ENCODE data around the gene MPV17. TPM values are rescaled to one million over a fixed set of nuclear protein-coding genes. Genes with fewer than 3 reads are reported as not detected.

Gene MPV17
- total RNA-seq, 4 donors from 2014 or later: 92.9 to 151 (median 116) TPM

GRCh38 chr2:27296481-27296880 is 26.4 kb downstream of the MPV17 start:
- 54 to 62% methylated on average over 4 of the region's 4 CpGs for whole genome bisulfite sequencing, 2 donors
- DNase-seq: no peak
- H3K9me3 ChIP-seq: no peaks in the 10 kb centered on the region
- H3K36me3 ChIP-seq: no peaks in the 10 kb centered on the region
- TF ChIP-seq POLR2A (IDR thresholded peaks at IDR 0.05): no peak
- no peak for TF ChIP-seq CTCF (IDR thresholded peaks at IDR 0.05)
- no peak overlapping the region for H3K4me3 ChIP-seq (replicated peaks in 1 of 3)
- intact Hi-C loops (cut with DNase I): loop anchor here (5.0 kb wide), 1 partner anchor 39 kb away; no protein-coding TSS in a partner anchor
- H3K27ac ChIP-seq: no peak overlapping the region
- no peaks in the 10 kb centered on the region for H3K27me3 ChIP-seq
- H3K4me1 ChIP-seq: peaks cover 7 to 16% of the 10 kb centered on the region in 2 donors

- DNase-seq: no peak
- no peak overlapping the region for H3K4me3 ChIP-seq (replicated peaks in 1 of 3)
- H3K27me3 ChIP-seq: no peaks in the 10 kb centered on the region
- H3K4me1 ChIP-seq: peaks cover 7 to 16% of the 10 kb centered on the region in 2 donors
- no peak for TF ChIP-seq CTCF (IDR thresholded peaks at IDR 0.05)
- TF ChIP-seq POLR2A (IDR thresholded peaks at IDR 0.05): no peak
- no peak overlapping the region for H3K27ac ChIP-seq
- no peaks in the 10 kb centered on the region for H3K9me3 ChIP-seq
- no peaks in the 10 kb centered on the region for H3K36me3 ChIP-seq
- intact Hi-C loops (cut with DNase I): loop anchor here (5.0 kb wide), 1 partner anchor 38 kb away; no protein-coding TSS in a partner anchor
- WGBS, 2 donors: 86% methylated on average over 8 of the region's 8 CpGs
Measured at GRCh38 chr2:27294928-27295327, 28.0 kb downstream of the MPV17 start.

GRCh38 chr2:27291865-27292264 is 31.0 kb downstream of the MPV17 start:
- Histone ChIP-seq H3K4me3 (replicated peaks in 1 of 3) (no peak overlapping the region), H3K36me3 (no peaks in the 10 kb centered on the region), H3K27me3 (no peaks in the 10 kb centered on the region), H3K27ac (no peak overlapping the region), H3K9me3 (no peaks in the 10 kb centered on the region), H3K4me1 (peaks cover 7 to 16% of the 10 kb centered on the region in 2 donors)
- intact Hi-C loops (cut with DNase I): no loop called here
- WGBS, 2 donors: 53 to 61% methylated on average over 6 of the region's 6 CpGs
- no peak for DNase-seq
- no peak for TF ChIP-seq CTCF (IDR thresholded peaks at IDR 0.05)
- no peak for TF ChIP-seq POLR2A (IDR thresholded peaks at IDR 0.05)

GRCh38 chr2:27290549-27290948 is 32.3 kb downstream of the MPV17 start:
- WGBS, 2 donors: 87 to 92% methylated on average over 5 of the region's 5 CpGs
- DNase-seq: no peak
- intact Hi-C loops (cut with DNase I): no loop called here
- no peak overlapping the region for H3K4me3 ChIP-seq (replicated peaks in 1 of 3)
- H3K27me3 ChIP-seq: no peaks in the 10 kb centered on the region
- peaks cover 7 to 16% of the 10 kb centered on the region in 2 donors for H3K4me1 ChIP-seq
- no peak for TF ChIP-seq POLR2A (IDR thresholded peaks at IDR 0.05)
- no peak for TF ChIP-seq CTCF (IDR thresholded peaks at IDR 0.05)
- no peaks in the 10 kb centered on the region for H3K9me3 ChIP-seq
- no peak overlapping the region for H3K27ac ChIP-seq
- no peaks in the 10 kb centered on the region for H3K36me3 ChIP-seq

- peaks cover 4 to 9% of the 10 kb centered on the region in 2 donors for H3K4me1 ChIP-seq
- H3K9me3 ChIP-seq: no peaks in the 10 kb centered on the region
- intact Hi-C loops (cut with DNase I): no loop called here
- no peak for DNase-seq
- no peaks in the 10 kb centered on the region for H3K36me3 ChIP-seq
- WGBS, 2 donors: 61 to 70% methylated on average over 3 of the region's 3 CpGs
- H3K4me3 ChIP-seq (replicated peaks in 1 of 3): no peak overlapping the region
- H3K27ac ChIP-seq: no peak overlapping the region
- TF ChIP-seq CTCF (IDR thresholded peaks at IDR 0.05) (no peak), POLR2A (IDR thresholded peaks at IDR 0.05) (no peak)
- H3K27me3 ChIP-seq: no peaks in the 10 kb centered on the region
Measured at GRCh38 chr2:27288610-27289009, 34.3 kb downstream of the MPV17 start.
